Measurements from ENCODE around the gene SENP2. TPM values are rescaled to one million over a fixed set of nuclear protein-coding genes. Genes with fewer than 3 reads are reported as not detected.

Gene SENP2
- total RNA-seq, 1 donor from 2014 or later, result 44.6 TPM

GRCh38 chr3:185585518-185585858 lies 607 bp upstream of the SENP2 start:
- no peak for DNase-seq (ENCODE audit: low spot score in 2 of 2)
- no peak for TF ChIP-seq CTCF (IDR thresholded peaks at IDR 0.05)
- peaks cover 10 to 12% of the 10 kb centered on the region in 2 donors for H3K4me1 ChIP-seq
- intact Hi-C loops (cut with DNase I), result loop anchor here (5.0 to 10.0 kb wide), 3 partner anchors 223 to 979 kb away; partner anchors contain the start of genes MAP3K13, TBCCD1 and TRA2B
- peak overlapping the region; percentile 79 to 98 for H3K4me3 ChIP-seq
- H3K27ac ChIP-seq, result peak overlapping the region; percentile 58 to 97
- no peaks in the 10 kb centered on the region for H3K36me3 ChIP-seq
- no peaks in the 10 kb centered on the region for H3K27me3 ChIP-seq
- no peaks in the 10 kb centered on the region for H3K9me3 ChIP-seq

- Histone ChIP-seq H3K36me3 (peaks cover 3% of the 10 kb centered on the region in 2 donors), H3K27me3 (no peaks in the 10 kb centered on the region), H3K4me3 (peak overlapping the region; percentile 79 to 98), H3K27ac (peak overlapping the region; percentile 93 to 97), H3K4me1 (peaks cover 10 to 12% of the 10 kb centered on the region in 2 donors), H3K9me3 (no peaks in the 10 kb centered on the region)
- DNase-seq (ENCODE audit: low spot score in 2 of 2), result no peak
- TF ChIP-seq CTCF (IDR thresholded peaks at IDR 0.05), result no peak
- intact Hi-C loops (cut with DNase I), result loop anchor here (1.0 to 10.0 kb wide), 6 partner anchors 72 to 978 kb away; partner anchors contain the start of genes MAP3K13, TBCCD1, TMEM41A and TRA2B
Measured at GRCh38 chr3:185586686-185587039, 568 bp downstream of the SENP2 start.

GRCh38 chr3:185594073-185594472 lies 8.0 kb downstream of the SENP2 start:
- Histone ChIP-seq H3K4me1 (no peaks in the 10 kb centered on the region), H3K27ac (no peak overlapping the region), H3K36me3 (peaks cover 8 to 44% of the 10 kb centered on the region in 2 donors), H3K27me3 (no peaks in the 10 kb centered on the region), H3K4me3 (no peak overlapping the region), H3K9me3 (no peaks in the 10 kb centered on the region)
- no peak for TF ChIP-seq CTCF (IDR thresholded peaks at IDR 0.05)
- intact Hi-C loops (cut with DNase I), result no loop called here
- DNase-seq (ENCODE audit: low spot score in 2 of 2), result no peak

- H3K4me3 ChIP-seq, result no peak overlapping the region
- no peaks in the 10 kb centered on the region for H3K4me1 ChIP-seq
- no peak for TF ChIP-seq CTCF (IDR thresholded peaks at IDR 0.05)
- H3K9me3 ChIP-seq, result no peaks in the 10 kb centered on the region
- H3K27me3 ChIP-seq, result no peaks in the 10 kb centered on the region
- DNase-seq (ENCODE audit: low spot score in 2 of 2), result no peak
- H3K36me3 ChIP-seq, result peaks cover 8 to 49% of the 10 kb centered on the region in 2 donors
- H3K27ac ChIP-seq, result no peak overlapping the region
- intact Hi-C loops (cut with DNase I), result no loop called here
Measured at GRCh38 chr3:185595526-185595925, 9.4 kb downstream of the SENP2 start.

- no peaks in the 10 kb centered on the region for H3K4me1 ChIP-seq
- no peak overlapping the region for H3K27ac ChIP-seq
- H3K36me3 ChIP-seq, result peaks cover 19 to 88% of the 10 kb centered on the region in 2 donors
- no peaks in the 10 kb centered on the region for H3K27me3 ChIP-seq
- intact Hi-C loops (cut with DNase I), result no loop called here
- no peak overlapping the region for H3K4me3 ChIP-seq
- no peak for TF ChIP-seq CTCF (IDR thresholded peaks at IDR 0.05)
- H3K9me3 ChIP-seq, result no peaks in the 10 kb centered on the region
- no peak for DNase-seq (ENCODE audit: low spot score in 2 of 2)
Measured at GRCh38 chr3:185605566-185605965, 19.5 kb downstream of the SENP2 start.

GRCh38 chr3:185606196-185606595 lies 20.1 kb downstream of the SENP2 start:
- intact Hi-C loops (cut with DNase I), result no loop called here
- Histone ChIP-seq H3K36me3 (peaks cover 25 to 88% of the 10 kb centered on the region in 2 donors), H3K9me3 (no peaks in the 10 kb centered on the region), H3K4me1 (no peaks in the 10 kb centered on the region), H3K27ac (no peak overlapping the region), H3K4me3 (no peak overlapping the region), H3K27me3 (no peaks in the 10 kb centered on the region)
- no peak for DNase-seq (ENCODE audit: low spot score in 2 of 2)
- no peak for TF ChIP-seq CTCF (IDR thresholded peaks at IDR 0.05)

Data from ascending aorta (tissue), 2 donors.